ENCODE measurements around the gene CD300LB.

Gene CD300LB

GRCh38 chr17:74554909-74555308 is 23.6 kb upstream of the CD300LB start:
- no peak overlapping the region for H3K9ac ChIP-seq (ENCODE audit: low read depth, low read length, poor library complexity, severe bottlenecking)
- no peak overlapping the region for H2AFZ ChIP-seq (ENCODE audit: low read length)
- H4K20me1 ChIP-seq (ENCODE audit: insufficient read depth, low read length, poor library complexity, severe bottlenecking): no peaks in the 10 kb centered on the region
- no peaks in the 10 kb centered on the region for H3K9me2 ChIP-seq (replicated peaks; ENCODE audit: low read depth, low read length)
- H3K27me3 ChIP-seq (ENCODE audit: insufficient read depth, low read length, poor library complexity, severe bottlenecking): no peaks in the 10 kb centered on the region
- no peaks in the 10 kb centered on the region for H3F3A ChIP-seq (ENCODE audit: low read depth)
- no peaks in the 10 kb centered on the region for H3K79me2 ChIP-seq (ENCODE audit: insufficient read depth, low read length)
- H3K36me3 ChIP-seq (ENCODE audit: insufficient read depth, low read length): no peaks in the 10 kb centered on the region
- no peak overlapping the region for H3K4me2 ChIP-seq (ENCODE audit: low read depth, low read length, poor library complexity, severe bottlenecking)
- H3K4me3 ChIP-seq (ENCODE audit: low read length, poor library complexity, severe bottlenecking): no peak overlapping the region
- TF ChIP-seq, protein P1, sequence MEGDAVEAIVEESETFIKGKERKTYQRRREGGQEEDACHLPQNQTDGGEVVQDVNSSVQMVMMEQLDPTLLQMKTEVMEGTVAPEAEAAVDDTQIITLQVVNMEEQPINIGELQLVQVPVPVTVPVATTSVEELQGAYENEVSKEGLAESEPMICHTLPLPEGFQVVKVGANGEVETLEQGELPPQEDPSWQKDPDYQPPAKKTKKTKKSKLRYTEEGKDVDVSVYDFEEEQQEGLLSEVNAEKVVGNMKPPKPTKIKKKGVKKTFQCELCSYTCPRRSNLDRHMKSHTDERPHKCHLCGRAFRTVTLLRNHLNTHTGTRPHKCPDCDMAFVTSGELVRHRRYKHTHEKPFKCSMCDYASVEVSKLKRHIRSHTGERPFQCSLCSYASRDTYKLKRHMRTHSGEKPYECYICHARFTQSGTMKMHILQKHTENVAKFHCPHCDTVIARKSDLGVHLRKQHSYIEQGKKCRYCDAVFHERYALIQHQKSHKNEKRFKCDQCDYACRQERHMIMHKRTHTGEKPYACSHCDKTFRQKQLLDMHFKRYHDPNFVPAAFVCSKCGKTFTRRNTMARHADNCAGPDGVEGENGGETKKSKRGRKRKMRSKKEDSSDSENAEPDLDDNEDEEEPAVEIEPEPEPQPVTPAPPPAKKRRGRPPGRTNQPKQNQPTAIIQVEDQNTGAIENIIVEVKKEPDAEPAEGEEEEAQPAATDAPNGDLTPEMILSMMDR (conservative IDR thresholded peaks at IDR 0.05; ENCODE audit: low read length): no peak
- TF ChIP-seq EZH2phosphoT487 (IDR thresholded peaks at IDR 0.05; ENCODE audit: borderline replicate concordance): no peak
- H3K9me3 ChIP-seq (ENCODE audit: insufficient read depth, low read depth, low read length): no peaks in the 10 kb centered on the region
- H3K4me1 ChIP-seq (ENCODE audit: insufficient read depth, low read length, poor library complexity, severe bottlenecking): no peaks in the 10 kb centered on the region

DNA sequence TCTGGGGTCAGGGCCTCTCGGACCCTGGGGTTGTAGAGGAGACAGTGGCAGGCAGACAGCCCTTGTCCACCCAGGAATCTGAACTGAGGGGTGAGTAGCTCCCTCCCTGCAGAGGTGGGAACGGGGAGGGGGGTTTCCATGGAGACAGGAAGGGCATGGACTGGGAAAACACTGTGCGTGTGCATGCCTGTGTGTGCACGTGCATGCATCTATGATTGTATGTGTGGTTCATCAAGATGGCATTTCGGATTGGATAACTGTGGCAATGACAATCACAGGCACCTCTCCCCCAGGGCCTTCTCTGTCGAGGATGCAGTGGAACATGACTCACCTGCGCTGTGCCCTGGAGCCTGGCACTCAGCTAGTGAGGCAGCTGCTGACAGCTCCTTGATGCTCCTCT is 20.8 kb upstream of the CD300LB start:
- Histone ChIP-seq H3K79me2 (ENCODE audit: insufficient read depth, low read length) (no peaks in the 10 kb centered on the region), H3K4me3 (ENCODE audit: low read length, poor library complexity, severe bottlenecking) (no peak overlapping the region), H3K9me3 (ENCODE audit: insufficient read depth, low read depth, low read length) (no peaks in the 10 kb centered on the region), H3K27me3 (ENCODE audit: insufficient read depth, low read length, poor library complexity, severe bottlenecking) (no peaks in the 10 kb centered on the region), H3K4me1 (ENCODE audit: insufficient read depth, low read length, poor library complexity, severe bottlenecking) (peaks cover 13% of the 10 kb centered on the region), H3K9ac (ENCODE audit: low read depth, low read length, poor library complexity, severe bottlenecking) (no peak overlapping the region), H3F3A (ENCODE audit: low read depth) (no peaks in the 10 kb centered on the region), H3K9me2 (replicated peaks; ENCODE audit: low read depth, low read length) (no peaks in the 10 kb centered on the region), H3K4me2 (ENCODE audit: low read depth, low read length, poor library complexity, severe bottlenecking) (no peak overlapping the region), H2AFZ (ENCODE audit: low read length) (no peak overlapping the region), H4K20me1 (ENCODE audit: insufficient read depth, low read length, poor library complexity, severe bottlenecking) (no peaks in the 10 kb centered on the region), H3K36me3 (ENCODE audit: insufficient read depth, low read length) (no peaks in the 10 kb centered on the region)
- TF ChIP-seq EZH2phosphoT487 (IDR thresholded peaks at IDR 0.05; ENCODE audit: borderline replicate concordance): no peak
- TF ChIP-seq, protein P1 (conservative IDR thresholded peaks at IDR 0.05; ENCODE audit: low read length): no peak

DNA sequence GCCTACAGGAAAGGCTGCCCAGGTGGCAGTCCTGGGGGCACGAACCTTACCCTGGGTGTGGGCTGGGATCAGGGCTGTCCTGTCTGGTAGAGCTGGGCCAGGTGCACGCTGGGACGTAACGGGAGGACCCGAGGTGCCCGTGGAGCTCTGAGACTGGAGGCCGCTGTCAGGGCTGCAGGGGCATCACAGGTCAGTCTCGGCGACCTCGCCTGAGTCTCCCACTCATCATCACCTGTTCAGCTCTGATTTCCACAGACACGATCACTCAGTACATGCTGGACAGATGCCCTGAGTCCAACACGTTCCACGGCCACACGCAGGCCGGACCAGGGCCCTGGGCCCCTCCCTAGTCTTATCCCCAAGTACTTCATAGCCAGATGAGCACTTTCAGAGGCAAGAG is 19.3 kb upstream of the CD300LB start:
- H3K79me2 ChIP-seq (ENCODE audit: insufficient read depth, low read length): no peaks in the 10 kb centered on the region
- no peaks in the 10 kb centered on the region for H4K20me1 ChIP-seq (ENCODE audit: insufficient read depth, low read length, poor library complexity, severe bottlenecking)
- no peak overlapping the region for H3K9ac ChIP-seq (ENCODE audit: low read depth, low read length, poor library complexity, severe bottlenecking)
- TF ChIP-seq, protein P1 (conservative IDR thresholded peaks at IDR 0.05; ENCODE audit: low read length): no peak
- TF ChIP-seq EZH2phosphoT487 (IDR thresholded peaks at IDR 0.05; ENCODE audit: borderline replicate concordance): no peak
- no peaks in the 10 kb centered on the region for H3K9me3 ChIP-seq (ENCODE audit: insufficient read depth, low read depth, low read length)
- no peaks in the 10 kb centered on the region for H3K36me3 ChIP-seq (ENCODE audit: insufficient read depth, low read length)
- no peaks in the 10 kb centered on the region for H3K9me2 ChIP-seq (replicated peaks; ENCODE audit: low read depth, low read length)
- no peak overlapping the region for H2AFZ ChIP-seq (ENCODE audit: low read length)
- H3K27me3 ChIP-seq (ENCODE audit: insufficient read depth, low read length, poor library complexity, severe bottlenecking): no peaks in the 10 kb centered on the region
- H3F3A ChIP-seq (ENCODE audit: low read depth): no peaks in the 10 kb centered on the region
- H3K4me3 ChIP-seq (ENCODE audit: low read length, poor library complexity, severe bottlenecking): no peak overlapping the region
- H3K4me2 ChIP-seq (ENCODE audit: low read depth, low read length, poor library complexity, severe bottlenecking): no peak overlapping the region
- H3K4me1 ChIP-seq (ENCODE audit: insufficient read depth, low read length, poor library complexity, severe bottlenecking): peaks cover 21% of the 10 kb centered on the region
